Effector memory CD4-positive, alpha-beta T cell (primary cell): ENCODE data around the gene RAPGEF6.
"Not testable (repeated sequence)": the region's sequence is repeated elsewhere in the genome, so short reads cannot be mapped to it uniquely, and the experiment has no call there.

Experiments used
- DNase-seq, 3 donors: peaks; one replicate each; pipeline ENCODE4 v3.0.0-alpha.2; 2020
- H3K27ac ChIP-seq: 2 replicates; pipeline ENCODE4 v1.7.0; 2013; ENCODE audit warnings: mild to moderate bottlenecking, low read length, moderate library complexity; ENCODE audit not compliant: insufficient read depth, poor library complexity, severe bottlenecking
- H3K27me3 ChIP-seq: replicated peaks from 2 replicates; pipeline ENCODE4 v1.7.0; 2013; ENCODE audit warnings: mild to moderate bottlenecking, low read length; ENCODE audit not compliant: insufficient read depth, control insufficient read depth, poor library complexity, severe bottlenecking
- H3K36me3 ChIP-seq: 2 replicates; pipeline ENCODE4 v1.7.0; 2013; ENCODE audit warnings: mild to moderate bottlenecking, low read length, moderate library complexity; ENCODE audit not compliant: control insufficient read depth, insufficient read depth
- H3K4me1 ChIP-seq: 2 replicates; pipeline ENCODE4 v1.7.0; 2013; ENCODE audit warnings: low read length, mild to moderate bottlenecking; ENCODE audit not compliant: control insufficient read depth, insufficient read depth, poor library complexity, severe bottlenecking
- H3K4me3 ChIP-seq: 2 replicates; pipeline ENCODE4 v1.7.0; 2013; ENCODE audit warnings: low read length, low read depth, mild to moderate bottlenecking; ENCODE audit not compliant: insufficient read depth, poor library complexity, severe bottlenecking
- H3K9me3 ChIP-seq: 2 replicates; pipeline ENCODE4 v1.7.0; 2013; ENCODE audit warnings: mild to moderate bottlenecking, low read length, moderate library complexity; ENCODE audit not compliant: control insufficient read depth

Gene RAPGEF6

GRCh38 chr5:131630963-131631350 is 4.1 kb downstream of the RAPGEF6 start:
- Histone ChIP-seq H3K27ac (no peak overlapping the region), H3K27me3 (no peaks in the 10 kb centered on the region), H3K9me3 (no peaks in the 10 kb centered on the region), H3K4me3 (no peak overlapping the region), H3K4me1 (peaks cover 25% of the 10 kb centered on the region), H3K36me3 (no peaks in the 10 kb centered on the region)
- DNase-seq: no peak

- Histone ChIP-seq H3K27ac (no peak overlapping the region), H3K4me1 (peaks cover 22% of the 10 kb centered on the region), H3K36me3 (no peaks in the 10 kb centered on the region), H3K4me3 (no peak overlapping the region), H3K9me3 (no peaks in the 10 kb centered on the region), H3K27me3 (no peaks in the 10 kb centered on the region)
- DNase-seq: no peak
Measured at GRCh38 chr5:131630208-131630962, 4.6 kb downstream of the RAPGEF6 start.

GRCh38 chr5:131628990-131629389 is 6.0 kb downstream of the RAPGEF6 start:
- Histone ChIP-seq H3K27me3 (no peaks in the 10 kb centered on the region), H3K4me1 (peaks cover 22% of the 10 kb centered on the region), H3K4me3 (no peak overlapping the region), H3K27ac (no peak overlapping the region), H3K36me3 (no peaks in the 10 kb centered on the region), H3K9me3 (no peaks in the 10 kb centered on the region)
- DNase-seq: no peak

GRCh38 chr5:131627207-131627865 is 7.7 kb downstream of the RAPGEF6 start:
- Histone ChIP-seq H3K27ac (no peak overlapping the region), H3K9me3 (no peaks in the 10 kb centered on the region), H3K36me3 (no peaks in the 10 kb centered on the region), H3K4me3 (no peak overlapping the region), H3K27me3 (no peaks in the 10 kb centered on the region), H3K4me1 (peaks cover 9% of the 10 kb centered on the region)
- no peak for DNase-seq

GRCh38 chr5:131622633-131623032 is 12.4 kb downstream of the RAPGEF6 start:
- DNase-seq: no peak
- no peaks in the 10 kb centered on the region for H3K27me3 ChIP-seq
- no peaks in the 10 kb centered on the region for H3K4me1 ChIP-seq
- no peaks in the 10 kb centered on the region for H3K9me3 ChIP-seq
- no peaks in the 10 kb centered on the region for H3K36me3 ChIP-seq
- H3K27ac ChIP-seq: no peak overlapping the region
- no peak overlapping the region for H3K4me3 ChIP-seq

GRCh38 chr5:131621164-131621563 is 13.9 kb downstream of the RAPGEF6 start:
- not testable (repeated sequence) for H3K27me3 ChIP-seq, DNase-seq, H3K36me3 ChIP-seq, H3K4me1 ChIP-seq, H3K4me3 ChIP-seq, H3K27ac ChIP-seq, H3K9me3 ChIP-seq

GRCh38 chr5:131619102-131619501 is 15.9 kb downstream of the RAPGEF6 start:
- no peaks in the 10 kb centered on the region for H3K27me3 ChIP-seq
- no peak for DNase-seq
- no peak overlapping the region for H3K27ac ChIP-seq
- H3K4me1 ChIP-seq: peaks cover 5% of the 10 kb centered on the region
- H3K4me3 ChIP-seq: no peak overlapping the region
- no peaks in the 10 kb centered on the region for H3K36me3 ChIP-seq
- no peaks in the 10 kb centered on the region for H3K9me3 ChIP-seq

GRCh38 chr5:131617140-131617822 is 17.7 kb downstream of the RAPGEF6 start:
- DNase-seq: no peak
- Histone ChIP-seq H3K4me1 (peaks cover 10% of the 10 kb centered on the region), H3K36me3 (no peaks in the 10 kb centered on the region), H3K27me3 (no peaks in the 10 kb centered on the region), H3K27ac (no peak overlapping the region), H3K4me3 (no peak overlapping the region), H3K9me3 (no peaks in the 10 kb centered on the region)

- no peak for DNase-seq
- Histone ChIP-seq H3K9me3 (no peaks in the 10 kb centered on the region), H3K27me3 (no peaks in the 10 kb centered on the region), H3K4me1 (peaks cover 10% of the 10 kb centered on the region), H3K36me3 (no peaks in the 10 kb centered on the region), H3K27ac (no peak overlapping the region), H3K4me3 (no peak overlapping the region)
Measured at GRCh38 chr5:131615957-131616356, 19.1 kb downstream of the RAPGEF6 start.

GRCh38 chr5:131613423-131613822 is 21.6 kb downstream of the RAPGEF6 start:
- Histone ChIP-seq H3K4me1 (peaks cover 17% of the 10 kb centered on the region), H3K27ac (no peak overlapping the region)

More at GRCh38 chr5:131613423-131613822, 21.6 kb downstream of the RAPGEF6 start:
- DNase-seq: no peak
- H3K4me3 ChIP-seq: no peak overlapping the region
- no peaks in the 10 kb centered on the region for H3K9me3 ChIP-seq
- no peaks in the 10 kb centered on the region for H3K36me3 ChIP-seq
- no peaks in the 10 kb centered on the region for H3K27me3 ChIP-seq
